Hepatocyte (in vitro differentiated cells): ENCODE data around the gene STKLD1. TPM values are rescaled to one million over a fixed set of nuclear protein-coding genes. Genes with fewer than 3 reads are reported as not detected.

Experiments used
- DNase-seq: peaks from one replicate; pipeline ENCODE4 v3.0.0-alpha.2; 2016; ENCODE audit warnings: low spot score
- H2AFZ ChIP-seq: fragments of 200-600 bp; sonication (generic); 2 replicates; pipeline ENCODE4 v1.6.0; 2016; ENCODE audit warnings: antibody characterized with exemption, mild to moderate bottlenecking
- H3K27ac ChIP-seq: fragments of 200-600 bp; sonication (generic); 2 replicates; pipeline ENCODE4 v1.5.1; 2016; ENCODE audit warnings: mild to moderate bottlenecking
- H3K27me3 ChIP-seq: fragments of 200-600 bp; sonication (generic); 2 replicates; pipeline ENCODE4 v1.6.1; 2016
- H3K36me3 ChIP-seq: fragments of 200-600 bp; sonication (generic); replicated peaks from 2 replicates; pipeline ENCODE4 v1.5.1; 2016; ENCODE audit warnings: low read depth; ENCODE audit not compliant: insufficient read depth
- H3K4me1 ChIP-seq: fragments of 200-600 bp; sonication (generic); 2 replicates; pipeline ENCODE4 v1.5.1; 2016; ENCODE audit warnings: mild to moderate bottlenecking, moderate library complexity; ENCODE audit not compliant: insufficient read depth
- H3K4me2 ChIP-seq: fragments of 200-600 bp; sonication (generic); 2 replicates; pipeline ENCODE4 v1.6.0; 2016
- H3K4me3 ChIP-seq: fragments of 200-600 bp; sonication (generic); 2 replicates; pipeline ENCODE4 v1.5.1; 2016; ENCODE audit warnings: mild to moderate bottlenecking
- H3K79me2 ChIP-seq: fragments of 200-600 bp; sonication (generic); 2 replicates; pipeline ENCODE4 v1.6.0; 2017; ENCODE audit warnings: mild to moderate bottlenecking
- H3K9me2 ChIP-seq: fragments of 200-600 bp; sonication (generic); replicated peaks from 2 replicates; pipeline ENCODE4 v1.6.0; 2017; ENCODE audit warnings: mild to moderate bottlenecking; ENCODE audit not compliant: insufficient read depth
- H3K9me3 ChIP-seq: fragments of 200-600 bp; sonication (generic); 2 replicates; pipeline ENCODE4 v1.5.1; 2016; ENCODE audit warnings: low read depth, mild to moderate bottlenecking
- H4K20me1 ChIP-seq: fragments of 200-600 bp; sonication (generic); 2 replicates; pipeline ENCODE4 v1.6.0; 2016; ENCODE audit warnings: mild to moderate bottlenecking; ENCODE audit not compliant: insufficient read depth, poor library complexity, severe bottlenecking
- CTCF ChIP-seq: fragments of 200-600 bp; sonication (generic); IDR thresholded peaks from 2 replicates; pipeline ENCODE4 v1.5.1; 2016; ENCODE audit warnings: antibody characterized with exemption, mild to moderate bottlenecking; ENCODE audit not compliant: poor library complexity
- EZH2 ChIP-seq: fragments of 200-600 bp; sonication (generic); IDR thresholded peaks from 2 replicates; pipeline ENCODE4 v1.6.1; 2016; ENCODE audit warnings: antibody characterized with exemption, mild to moderate bottlenecking, borderline replicate concordance
- EZH2phosphoT487 ChIP-seq: fragments of 200-600 bp; sonication (generic); IDR thresholded peaks from one replicate; pipeline ENCODE4 v1.6.1; 2018; ENCODE audit warnings: antibody characterized with exemption, mild to moderate bottlenecking, low read depth, moderate library complexity; ENCODE audit not compliant: unreplicated experiment, severe bottlenecking
- WGBS: methylation state at CpG from one replicate; pipeline ENCODE4 v1.1.6; 2016; ENCODE audit warnings: low lambda C conversion rate; ENCODE audit errors: missing lambda C conversion rate; 5-methylcytosine and 5-hydroxymethylcytosine counted together
- polyA plus RNA-seq: library from polyadenylated mRNA; unstranded; fragments of >200 nt; fragmentation: Nextera tagmentation; extraction: Ambion mirVana; gene quantifications from 2 replicates; pipeline ENCODE4 v1.2.1, GENCODE V29; 2016
- total RNA-seq: library from RNA; depleted of rRNA; stranded (reverse); fragments of >200 nt; gene quantifications from 2 replicates; pipeline ENCODE4 v1.2.3, GENCODE V29; 2014

The STKLD1 gene
- total and polyA plus RNA-seq, 2 experiments from 2014 or later: 0.10 to 2.5 TPM

GRCh38 chr9:133383438-133383837 is 7.3 kb downstream of the STKLD1 start:
- Histone ChIP-seq H3K36me3 (no peaks in the 10 kb centered on the region), H4K20me1 (no peaks in the 10 kb centered on the region), H3K4me3 (no peak overlapping the region), H3K27ac (no peak overlapping the region), H3K79me2 (no peaks in the 10 kb centered on the region), H3K4me1 (no peaks in the 10 kb centered on the region), H3K9me2 (no peaks in the 10 kb centered on the region), H2AFZ (no peak overlapping the region), H3K9me3 (no peaks in the 10 kb centered on the region), H3K27me3 (no peaks in the 10 kb centered on the region), H3K4me2 (no peak overlapping the region)
- no peak for DNase-seq
- WGBS: 96% methylated on average over 3 of the region's 3 CpGs
- TF ChIP-seq EZH2: no peak
- no peak for TF ChIP-seq CTCF
- TF ChIP-seq EZH2phosphoT487: no peak

- no peak overlapping the region for H3K4me3 ChIP-seq
- H3K27ac ChIP-seq: no peak overlapping the region
- no peak for TF ChIP-seq EZH2
- H3K4me1 ChIP-seq: no peaks in the 10 kb centered on the region
- H2AFZ ChIP-seq: no peak overlapping the region
- no peak for DNase-seq
- no peak overlapping the region for H3K4me2 ChIP-seq
- no peaks in the 10 kb centered on the region for H3K79me2 ChIP-seq
- H4K20me1 ChIP-seq: no peaks in the 10 kb centered on the region
- no peaks in the 10 kb centered on the region for H3K27me3 ChIP-seq
- no peaks in the 10 kb centered on the region for H3K9me2 ChIP-seq
- no peaks in the 10 kb centered on the region for H3K36me3 ChIP-seq
- WGBS: 79% methylated on average over 17 of the region's 17 CpGs
- H3K9me3 ChIP-seq: no peaks in the 10 kb centered on the region
Measured at GRCh38 chr9:133384736-133385321, 8.7 kb downstream of the STKLD1 start.

GRCh38 chr9:133385452-133385851 is 9.3 kb downstream of the STKLD1 start:
- Histone ChIP-seq H3K4me3 (no peak overlapping the region), H3K27ac (no peak overlapping the region), H3K9me2 (no peaks in the 10 kb centered on the region), H4K20me1 (no peaks in the 10 kb centered on the region), H2AFZ (no peak overlapping the region), H3K4me2 (no peak overlapping the region), H3K36me3 (no peaks in the 10 kb centered on the region), H3K27me3 (no peaks in the 10 kb centered on the region), H3K4me1 (no peaks in the 10 kb centered on the region), H3K79me2 (no peaks in the 10 kb centered on the region), H3K9me3 (no peaks in the 10 kb centered on the region)
- WGBS: 90% methylated on average over 14 of the region's 14 CpGs
- TF ChIP-seq CTCF: no peak
- no peak for TF ChIP-seq EZH2phosphoT487
- no peak for TF ChIP-seq EZH2
- DNase-seq: no peak

- WGBS: 82% methylated on average over 13 of the region's 13 CpGs
- Histone ChIP-seq H2AFZ (no peak overlapping the region), H3K36me3 (no peaks in the 10 kb centered on the region), H3K9me2 (no peaks in the 10 kb centered on the region), H3K27ac (no peak overlapping the region), H4K20me1 (no peaks in the 10 kb centered on the region), H3K9me3 (no peaks in the 10 kb centered on the region), H3K79me2 (no peaks in the 10 kb centered on the region), H3K4me2 (no peak overlapping the region), H3K4me1 (no peaks in the 10 kb centered on the region), H3K4me3 (no peak overlapping the region), H3K27me3 (no peaks in the 10 kb centered on the region)
- no peak for DNase-seq
- TF ChIP-seq CTCF (no peak), EZH2 (no peak), EZH2phosphoT487 (no peak)
Measured at GRCh38 chr9:133386338-133386737, 10.2 kb downstream of the STKLD1 start.
